ENCODE results near the gene KRI1. TPM values are rescaled to one million over a fixed set of nuclear protein-coding genes. Genes with fewer than 3 reads are reported as not detected.
A peak's percentile ranks its signal among the peaks of the same experiment; 100 is the strongest.
"Not testable (repeated sequence)": the region's sequence is repeated elsewhere in the genome, so short reads cannot be mapped to it uniquely, and the experiment has no call there.

The KRI1 gene
- total and polyA plus RNA-seq, 3 experiments from 2014 or later = 45.7 to 64.5 (median 61.6) TPM

- H3K27ac ChIP-seq (ENCODE audit: low read depth, low read length); H3K9me3 Mint-ChIP-seq; H3K4me3 Mint-ChIP-seq; POLR2A ChIA-PET; H3K4me3 ChIP-seq (ENCODE audit: low read length); H3K27me3 Mint-ChIP-seq; H3K36me3 ChIP-seq (ENCODE audit: insufficient read depth, low read length); H3K9me3 ChIP-seq (ENCODE audit: low read length); H3K27ac Mint-ChIP-seq; DNase-seq; H3K36me3 Mint-ChIP-seq; H3K27me3 ChIP-seq (ENCODE audit: insufficient read depth, low read length, poor library complexity, severe bottlenecking): not testable (repeated sequence)
- H3K4me1 ChIP-seq (ENCODE audit: insufficient read depth, low read length) = peaks cover 12% of the 10 kb centered on the region
- H3K4me1 Mint-ChIP-seq = peaks cover 14 to 18% (median 15%) of the 10 kb centered on the region in 3 donors
- CTCF ChIA-PET = interaction anchor here (0.6 to 8.4 kb wide), 9 partner anchors 20 to 85 kb away, joined by 3 to 63 read pairs (median 5); no protein-coding TSS in a partner anchor
Measured at GRCh38 chr19:10573793-10574192, 8.0 kb upstream of the KRI1 start.

GRCh38 chr19:10568826-10569651 is 3.2 kb upstream of the KRI1 start, which contains the start of gene CDKN2D:
Gene CDKN2D, minus strand, starts transcription at chr19:10568979. Its CDS starts 326 bp downstream, at chr19:10568653.
- Histone ChIP-seq H3K9me3 (ENCODE audit: low read length) (no peaks in the 10 kb centered on the region), H3K4me1 (ENCODE audit: insufficient read depth, low read length) (peaks cover 42% of the 10 kb centered on the region), H3K27ac (ENCODE audit: low read depth, low read length) (peak within 1 kb of the TSS; percentile 70), H3K27me3 (ENCODE audit: insufficient read depth, low read length, poor library complexity, severe bottlenecking) (no peaks in the 10 kb centered on the region), H3K4me3 (ENCODE audit: low read length) (peak within 1 kb of the TSS; percentile 96), H3K36me3 (ENCODE audit: insufficient read depth, low read length) (peaks cover 5% of the 10 kb centered on the region)
- peak within 1 kb of the TSS; percentile 86 to 99 (median 97) for H3K4me3 Mint-ChIP-seq
- POLR2A ChIA-PET = interaction anchor here (0.5 to 2.9 kb wide), 7 partner anchors 13 to 235 kb away, joined by 3 to 23 read pairs (median 4); partner anchors contain the start of gene KEAP1
- peaks cover 41 to 55% (median 48%) of the 10 kb centered on the region in 3 donors for H3K4me1 Mint-ChIP-seq
- no peaks in the 10 kb centered on the region for H3K9me3 Mint-ChIP-seq
- H3K27me3 Mint-ChIP-seq = peaks cover 0 to 7% of the 10 kb centered on the region in 2 donors
- H3K27ac Mint-ChIP-seq = peak within 1 kb of the TSS; percentile 91 to 100 (median 98)
- CTCF ChIA-PET = interaction anchor here (0.9 to 8.4 kb wide), 7 partner anchors 15 to 85 kb away, joined by 3 to 63 read pairs (median 4); no protein-coding TSS in a partner anchor
- DNase-seq = peak; percentile 99 to 100 (median 100)
- peaks cover 0 to 26% (median 5%) of the 10 kb centered on the region in 3 donors for H3K36me3 Mint-ChIP-seq

- POLR2A ChIA-PET = interaction anchor here (0.5 to 2.9 kb wide), 7 partner anchors 12 to 235 kb away, joined by 3 to 23 read pairs (median 3); no protein-coding TSS in a partner anchor
- Histone ChIP-seq H3K4me1 (ENCODE audit: insufficient read depth, low read length) (peaks cover 43% of the 10 kb centered on the region), H3K27ac (ENCODE audit: low read depth, low read length) (peak overlapping the region; percentile 65), H3K27me3 (ENCODE audit: insufficient read depth, low read length, poor library complexity, severe bottlenecking) (no peaks in the 10 kb centered on the region), H3K4me3 (ENCODE audit: low read length) (peak overlapping the region; percentile 96), H3K9me3 (ENCODE audit: low read length) (no peaks in the 10 kb centered on the region), H3K36me3 (ENCODE audit: insufficient read depth, low read length) (peaks cover 5% of the 10 kb centered on the region)
- peak overlapping the region; percentile 86 to 99 (median 97) for H3K4me3 Mint-ChIP-seq
- H3K4me1 Mint-ChIP-seq = peaks cover 41 to 55% (median 48%) of the 10 kb centered on the region in 3 donors
- peak in 1 of 5 donors; percentile 81 for DNase-seq
- peaks cover 0 to 26% (median 5%) of the 10 kb centered on the region in 3 donors for H3K36me3 Mint-ChIP-seq
- H3K27me3 Mint-ChIP-seq = peaks cover 0 to 7% of the 10 kb centered on the region in 2 donors
- peak overlapping the region; percentile 91 to 100 (median 98) for H3K27ac Mint-ChIP-seq
- CTCF ChIA-PET = interaction anchor here (1.0 to 8.4 kb wide), 11 partner anchors 13 to 266 kb away, joined by 3 to 63 read pairs (median 4); partner anchors contain the start of gene CDC37
- no peaks in the 10 kb centered on the region for H3K9me3 Mint-ChIP-seq
Measured at GRCh38 chr19:10568062-10568825, 2.4 kb upstream of the KRI1 start.

GRCh38 chr19:10567656-10568055 is 1.8 kb upstream of the KRI1 start:
- Histone ChIP-seq H3K36me3 (ENCODE audit: insufficient read depth, low read length) (peaks cover 6% of the 10 kb centered on the region), H3K4me1 (ENCODE audit: insufficient read depth, low read length) (peaks cover 43% of the 10 kb centered on the region), H3K27me3 (ENCODE audit: insufficient read depth, low read length, poor library complexity, severe bottlenecking) (no peaks in the 10 kb centered on the region), H3K4me3 (ENCODE audit: low read length) (peak overlapping the region; percentile 96), H3K27ac (ENCODE audit: low read depth, low read length) (peak overlapping the region; percentile 65), H3K9me3 (ENCODE audit: low read length) (no peaks in the 10 kb centered on the region)
- Mint-ChIP-seq H3K9me3 (no peaks in the 10 kb centered on the region), H3K4me1 (peaks cover 42 to 56% (median 48%) of the 10 kb centered on the region in 3 donors), H3K27me3 (peaks cover 0 to 7% of the 10 kb centered on the region in 2 donors), H3K27ac (peak overlapping the region; percentile 91 to 100 (median 98)), H3K36me3 (peaks cover 0 to 28% (median 5%) of the 10 kb centered on the region in 3 donors), H3K4me3 (peak overlapping the region; percentile 86 to 99 (median 97))
- ChIA-PET CTCF (interaction anchor here (1.0 to 8.4 kb wide), 11 partner anchors 14 to 267 kb away, joined by 3 to 63 read pairs (median 4); partner anchors contain the start of gene CDC37), POLR2A (interaction anchor here (0.6 to 2.9 kb wide), 8 partner anchors 11 to 192 kb away, joined by 3 to 23 read pairs (median 7); partner anchors contain the start of genes KEAP1 and S1PR5)
- DNase-seq = no peak

- Histone ChIP-seq H3K4me3 (ENCODE audit: low read length) (peak overlapping the region; percentile 96), H3K27ac (ENCODE audit: low read depth, low read length) (peak overlapping the region; percentile 65), H3K36me3 (ENCODE audit: insufficient read depth, low read length) (peaks cover 10% of the 10 kb centered on the region), H3K9me3 (ENCODE audit: low read length) (no peaks in the 10 kb centered on the region), H3K27me3 (ENCODE audit: insufficient read depth, low read length, poor library complexity, severe bottlenecking) (no peaks in the 10 kb centered on the region), H3K4me1 (ENCODE audit: insufficient read depth, low read length) (peaks cover 36% of the 10 kb centered on the region)
- ChIA-PET POLR2A (interaction anchor here (0.5 to 2.9 kb wide), 14 partner anchors 12 to 138 kb away, joined by 3 to 27 read pairs (median 6); partner anchors contain the start of genes KEAP1 and S1PR5), CTCF (interaction anchor here (1.0 to 8.4 kb wide), 14 partner anchors 13 to 163 kb away, joined by 3 to 63 read pairs (median 4); partner anchors contain the start of gene CDC37)
- peaks cover 0 to 32% (median 5%) of the 10 kb centered on the region in 3 donors for H3K36me3 Mint-ChIP-seq
- DNase-seq = peak; percentile 51 to 87 (median 80)
- peak overlapping the region; percentile 96 to 100 (median 98) for H3K27ac Mint-ChIP-seq
- peaks cover 0 to 7% of the 10 kb centered on the region in 2 donors for H3K27me3 Mint-ChIP-seq
- no peaks in the 10 kb centered on the region for H3K9me3 Mint-ChIP-seq
- peak overlapping the region; percentile 86 to 99 (median 97) for H3K4me3 Mint-ChIP-seq
- H3K4me1 Mint-ChIP-seq = peaks cover 37 to 52% (median 41%) of the 10 kb centered on the region in 3 donors
Measured at GRCh38 chr19:10566658-10567410, 1.0 kb upstream of the KRI1 start.

GRCh38 chr19:10566408-10566657 is 523 bp upstream of the KRI1 start:
- Mint-ChIP-seq H3K4me1 (peaks cover 37 to 56% (median 41%) of the 10 kb centered on the region in 3 donors), H3K4me3 (peak overlapping the region; percentile 86 to 99 (median 97)), H3K27ac (peak overlapping the region; percentile 96 to 100 (median 98)), H3K36me3 (peaks cover 0 to 37% (median 5%) of the 10 kb centered on the region in 3 donors), H3K9me3 (no peaks in the 10 kb centered on the region), H3K27me3 (peaks cover 0 to 7% of the 10 kb centered on the region in 2 donors)
- ChIA-PET POLR2A (interaction anchor here (0.6 to 2.1 kb wide), 12 partner anchors 12 to 194 kb away, joined by 3 to 27 read pairs (median 5); partner anchors contain the start of genes KEAP1 and S1PR5), CTCF (interaction anchor here (0.9 to 8.4 kb wide), 7 partner anchors 13 to 82 kb away, joined by 3 to 63 read pairs (median 3); no protein-coding TSS in a partner anchor)
- Histone ChIP-seq H3K4me3 (ENCODE audit: low read length) (peak overlapping the region; percentile 96), H3K27me3 (ENCODE audit: insufficient read depth, low read length, poor library complexity, severe bottlenecking) (no peaks in the 10 kb centered on the region), H3K36me3 (ENCODE audit: insufficient read depth, low read length) (peaks cover 10% of the 10 kb centered on the region), H3K9me3 (ENCODE audit: low read length) (no peaks in the 10 kb centered on the region), H3K27ac (ENCODE audit: low read depth, low read length) (peak overlapping the region; percentile 65), H3K4me1 (ENCODE audit: insufficient read depth, low read length) (peaks cover 36% of the 10 kb centered on the region)
- DNase-seq = no peak
